Measurements from ENCODE around the gene DHRS7B.

Gene DHRS7B

DNA sequence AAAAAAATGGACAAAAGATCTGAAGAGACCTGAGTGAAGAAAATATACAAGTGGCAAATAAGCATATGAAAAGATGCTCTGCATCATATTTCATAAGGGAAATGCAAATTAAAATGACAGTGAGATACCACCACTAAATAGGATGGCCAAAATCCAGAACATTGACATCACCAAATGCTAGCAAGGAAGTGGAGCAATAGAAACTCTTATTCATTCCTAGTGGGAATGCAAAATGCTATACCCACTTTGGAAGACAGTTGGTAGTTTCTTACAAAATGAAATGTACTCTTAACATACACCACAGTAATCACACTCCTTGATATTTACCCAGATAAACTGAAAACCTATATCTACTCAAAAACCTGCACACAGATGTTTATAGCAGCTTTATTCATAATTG is 33.6 kb downstream of the DHRS7B start:
- DNase-seq: no peak

DNA sequence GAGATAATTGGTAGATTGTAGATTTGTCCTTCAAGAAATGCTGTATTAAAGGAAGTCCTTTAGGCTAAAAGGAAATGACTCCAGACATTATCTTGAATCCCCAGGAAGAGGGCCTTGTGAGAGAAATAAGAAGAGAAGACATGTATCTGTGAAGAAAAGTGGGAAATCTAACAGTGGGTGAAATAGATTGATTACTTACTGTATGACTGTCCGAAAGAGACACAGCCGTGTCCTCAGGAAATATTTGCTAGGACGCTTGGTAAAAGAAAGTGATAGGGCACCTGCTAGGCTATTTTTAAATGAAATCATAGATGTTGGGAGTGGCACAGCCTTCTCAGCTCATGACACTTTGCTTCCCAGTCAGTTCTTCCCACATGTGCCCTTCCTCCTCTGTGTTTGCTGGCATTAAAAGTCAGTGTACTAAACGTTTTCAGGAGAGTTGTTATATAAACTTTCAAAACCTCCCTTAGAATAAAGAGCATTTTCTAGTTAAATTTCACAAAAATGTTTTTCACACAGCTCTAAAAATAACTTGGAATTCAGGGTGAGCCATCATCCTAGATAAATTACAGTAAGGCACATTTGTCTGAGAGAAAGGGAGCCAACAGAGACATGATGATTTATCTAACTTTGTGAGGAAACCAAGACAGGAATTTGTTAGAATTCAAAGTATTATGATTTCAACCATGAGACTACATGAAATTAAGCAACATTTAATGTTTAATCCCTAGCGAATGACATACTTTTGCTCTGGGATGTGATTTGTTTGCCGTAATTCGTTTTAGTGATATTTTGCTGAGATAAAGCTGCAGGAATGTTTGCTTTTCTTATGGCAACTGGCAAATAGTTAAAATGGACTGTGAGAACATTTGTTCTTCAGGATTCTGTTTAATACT is 35.0 kb downstream of the DHRS7B start:
- no peak for DNase-seq

DNA sequence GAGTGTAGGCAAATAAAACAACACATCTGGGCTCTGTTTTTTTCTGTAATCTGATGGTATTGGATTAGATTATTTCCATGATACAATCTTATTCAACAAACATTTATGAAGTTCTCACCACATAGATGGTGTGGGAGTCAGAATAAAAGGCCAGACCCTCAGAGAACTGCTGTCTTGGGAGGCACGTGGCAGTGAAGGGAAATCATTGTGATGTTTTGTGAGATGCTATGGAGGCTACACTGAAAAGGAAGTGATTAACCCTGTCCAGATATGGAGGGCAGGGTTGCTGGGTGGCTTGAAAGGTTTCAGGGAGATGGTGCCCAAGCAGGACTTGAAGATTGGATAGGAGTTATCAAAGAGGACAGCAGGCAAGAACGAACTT is 35.6 kb downstream of the DHRS7B start:
- DNase-seq: no peak

DNA sequence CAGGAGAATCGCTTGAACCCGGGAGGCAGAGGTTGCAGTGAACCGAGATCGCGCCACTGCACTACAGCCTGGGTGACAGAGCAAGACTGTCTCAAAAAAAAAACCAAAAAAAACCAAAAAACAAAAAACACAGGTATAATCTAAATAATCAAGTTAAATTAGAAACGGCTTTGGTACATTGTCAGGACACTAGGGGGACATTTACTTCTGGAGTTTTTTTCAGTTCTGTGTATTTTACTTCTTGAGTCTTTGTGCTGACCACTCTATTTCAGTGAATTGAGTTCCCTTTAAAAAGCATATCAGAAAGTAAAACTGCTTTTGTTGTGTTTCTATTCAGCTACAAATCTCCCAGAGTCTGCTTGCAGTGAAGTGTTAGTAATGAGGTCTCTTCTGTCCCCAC is 36.3 kb downstream of the DHRS7B start:
- no peak for DNase-seq

DNA sequence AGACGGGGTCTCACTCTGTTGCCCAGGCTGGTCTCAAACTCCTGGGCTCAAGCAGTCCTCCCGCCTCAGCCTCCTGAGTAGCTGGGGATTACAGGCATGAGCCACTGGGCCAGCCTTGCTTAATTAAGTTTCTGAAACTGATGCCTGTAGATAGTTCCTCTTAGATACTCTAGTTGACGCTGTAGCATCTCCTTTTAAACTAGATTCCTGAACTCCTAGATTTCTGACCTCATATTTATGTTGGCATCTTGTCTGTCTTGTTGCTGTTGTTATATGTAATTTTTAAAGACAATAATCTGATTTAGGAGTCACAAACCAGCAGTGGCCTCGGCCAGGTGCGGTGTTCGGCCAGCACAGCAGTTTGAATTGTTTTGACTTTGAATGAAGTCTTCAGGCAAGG is 37.5 kb downstream of the DHRS7B start:
- no peak for DNase-seq

DNA sequence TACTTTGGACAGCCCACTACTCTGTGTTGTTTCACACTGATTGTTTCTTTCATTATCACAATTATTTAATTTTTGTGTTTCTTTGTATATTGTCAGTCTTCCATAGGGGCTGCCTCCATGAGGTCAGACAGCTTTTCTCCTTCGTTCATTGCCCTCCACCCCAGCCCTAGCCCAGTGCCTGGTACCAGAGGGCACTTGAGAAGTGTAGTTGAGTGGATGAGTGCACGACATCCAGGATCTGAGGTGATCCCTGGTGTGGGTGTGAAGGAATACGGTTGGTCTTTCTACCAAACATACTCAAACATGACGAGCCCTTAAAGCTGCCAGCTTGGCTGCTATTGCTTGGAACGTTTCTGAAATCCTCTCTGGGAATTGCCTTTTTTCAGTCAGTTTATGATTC is 37.9 kb downstream of the DHRS7B start:
- DNase-seq: no peak

DNA sequence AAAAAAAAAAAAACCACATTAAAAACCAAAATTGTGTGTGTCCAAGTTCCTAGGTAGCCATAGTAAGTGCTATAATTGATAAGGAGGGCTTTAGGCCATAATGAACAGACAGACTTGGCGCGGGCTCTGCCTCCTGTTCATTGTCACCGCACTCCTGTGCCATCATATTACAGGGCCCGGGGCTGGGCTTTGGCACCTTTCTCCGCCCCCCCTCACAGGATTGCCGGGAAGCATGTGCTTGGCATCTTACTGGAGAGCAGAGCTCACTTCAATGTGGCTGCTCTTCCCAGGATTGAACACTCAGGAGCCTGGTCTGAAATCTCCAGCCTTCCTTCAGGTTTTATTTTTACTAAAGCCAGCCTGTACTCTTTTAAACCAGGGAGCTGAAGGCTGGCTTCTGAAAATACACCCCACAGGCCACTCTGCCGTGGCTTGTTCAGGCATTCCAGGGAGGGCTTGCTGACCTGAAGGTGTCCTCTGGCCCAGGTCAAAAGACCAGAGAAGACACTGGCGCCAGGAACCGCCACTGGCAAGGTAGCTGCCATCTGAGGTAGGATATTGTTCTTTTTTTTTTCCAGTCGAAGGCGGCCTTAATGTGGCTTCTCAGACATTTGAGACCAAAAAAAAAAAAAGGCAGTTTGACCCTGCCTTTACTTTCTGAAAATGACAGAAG is 39.3 kb downstream of the DHRS7B start:
- no peak for DNase-seq

DNA sequence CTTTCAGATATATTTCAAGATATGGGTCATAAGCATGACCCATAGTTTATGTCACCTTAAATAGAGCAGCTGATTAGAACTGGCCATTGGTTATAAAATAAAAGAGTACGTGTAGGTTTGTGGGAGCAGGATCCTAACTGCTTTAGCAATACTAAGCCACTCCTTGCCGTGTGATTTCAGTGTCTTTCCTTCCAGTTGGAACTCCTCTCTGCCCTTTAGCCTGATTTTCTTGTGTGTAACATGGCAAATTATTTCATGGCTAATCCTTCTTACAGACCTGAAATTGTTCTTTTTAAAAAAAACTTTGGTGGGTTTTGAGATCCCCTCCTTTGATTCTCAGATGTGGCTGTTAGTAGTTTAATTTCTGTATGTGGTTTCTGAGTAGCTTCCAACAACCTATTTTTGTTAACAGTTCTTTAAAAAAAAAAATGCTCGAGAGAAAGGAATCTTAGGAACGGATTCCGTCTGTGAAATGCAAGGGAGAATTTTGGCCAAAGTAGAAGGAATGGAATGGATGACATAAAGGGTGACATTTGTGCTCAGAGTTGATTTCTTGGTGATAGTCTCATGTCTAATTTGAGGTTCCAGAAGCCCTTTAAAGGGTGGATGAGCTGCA is 39.9 kb downstream of the DHRS7B start:
- no peak for DNase-seq

DNA sequence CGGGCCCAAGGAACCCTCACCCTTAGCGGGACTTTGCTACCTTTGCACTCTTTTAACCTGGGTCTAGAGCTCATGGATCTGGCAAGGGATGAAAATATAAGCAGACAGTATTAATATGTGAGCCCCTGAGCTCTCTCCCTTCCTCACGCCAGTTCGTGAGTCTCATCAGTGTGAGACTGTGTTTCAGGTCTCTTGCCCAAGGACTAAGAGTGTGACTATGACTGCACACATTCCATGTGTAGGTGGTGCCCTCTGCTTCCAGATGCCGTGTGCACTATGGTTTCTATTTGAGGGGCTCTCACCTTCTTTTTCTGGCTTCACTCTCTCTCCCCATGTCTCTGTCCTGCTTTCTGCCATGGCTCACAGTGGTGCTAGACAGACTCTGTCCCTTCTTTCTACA is 40.5 kb downstream of the DHRS7B start:
- DNase-seq: no peak

DNA sequence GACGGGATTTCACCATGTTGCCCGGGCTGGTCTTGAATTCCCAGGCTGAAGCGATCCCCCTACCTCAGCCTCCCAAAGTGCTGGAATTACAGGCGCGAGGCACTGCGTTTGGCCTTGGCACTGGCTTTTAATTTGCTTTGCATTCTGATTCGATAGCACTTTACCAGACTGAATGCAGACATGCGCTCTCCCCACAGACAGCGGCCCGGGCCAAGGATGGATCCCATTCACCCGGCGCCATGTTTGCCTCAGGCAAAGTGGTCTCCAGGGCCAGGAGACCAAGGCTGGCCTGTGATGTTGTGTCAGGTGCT is 41.7 kb downstream of the DHRS7B start:
- DNase-seq: no peak

DNA sequence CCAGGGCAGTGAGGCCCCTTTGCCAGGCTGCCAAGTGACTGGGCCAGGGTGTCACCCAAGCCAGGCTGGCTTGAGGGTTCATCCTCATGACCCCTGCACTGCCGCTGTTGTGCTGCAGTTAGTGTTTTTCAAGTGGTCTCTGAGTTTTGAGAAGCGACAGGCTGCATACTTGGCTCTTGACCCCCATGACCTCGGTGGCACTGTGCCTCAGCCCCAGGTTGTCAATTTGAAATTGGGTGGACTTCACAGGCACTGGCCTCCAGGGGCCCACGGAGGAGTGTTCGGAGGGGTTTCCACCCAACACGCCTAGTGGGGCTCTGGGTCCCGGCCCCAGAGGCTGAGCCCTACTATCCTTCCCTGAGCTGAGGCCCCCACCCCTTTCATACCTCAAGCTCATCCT is 42.7 kb downstream of the DHRS7B start:
- DNase-seq: no peak

DNA sequence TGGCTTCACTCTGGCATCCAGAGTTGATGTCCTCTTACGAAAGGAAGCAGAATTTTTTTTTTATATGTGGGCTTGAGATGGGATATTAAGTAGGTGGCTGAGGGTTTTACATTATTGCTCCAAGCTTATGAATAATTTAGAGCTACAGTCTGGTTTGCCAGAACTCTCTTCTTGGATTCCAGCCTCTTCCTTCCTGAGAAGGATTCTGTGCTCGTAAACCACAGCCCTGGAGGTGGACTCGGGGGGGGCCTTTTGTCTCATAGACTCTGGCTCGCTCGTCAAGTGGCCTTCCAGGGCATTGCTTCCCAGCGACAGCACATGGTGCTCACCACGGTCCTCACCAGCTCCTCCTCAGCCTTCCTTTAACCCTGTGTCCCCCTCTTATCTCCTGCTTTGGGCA is 44.0 kb downstream of the DHRS7B start:
- DNase-seq: no peak

DNA sequence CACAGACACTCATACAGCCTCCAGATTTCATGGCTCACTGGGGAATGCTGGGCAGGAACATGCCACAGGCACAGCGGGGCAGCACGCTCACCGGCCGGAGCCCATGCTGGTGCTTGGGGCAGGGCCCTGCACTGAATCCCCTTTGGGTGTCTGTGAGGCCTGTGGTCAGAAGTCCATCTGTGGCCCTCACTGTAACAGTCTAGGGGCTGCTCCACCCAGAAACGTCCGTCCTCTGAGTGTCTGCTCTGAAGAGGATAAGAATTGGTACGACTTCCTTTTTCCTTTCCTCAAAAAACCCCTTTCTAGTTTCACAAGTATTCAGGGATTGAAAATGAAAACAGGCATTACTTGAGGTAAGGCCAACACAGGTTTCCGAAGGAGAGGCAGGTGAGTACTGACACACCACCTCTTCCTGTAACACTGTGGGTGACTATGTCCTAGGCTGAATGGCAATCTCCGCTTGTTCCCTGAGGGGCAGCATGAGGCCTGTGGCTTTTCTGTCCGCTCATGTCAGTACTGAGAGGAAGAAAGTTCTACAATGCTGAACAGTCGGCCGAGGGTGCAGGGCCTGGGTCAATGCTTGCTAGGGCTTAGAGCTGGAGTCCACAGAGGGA is 44.7 kb downstream of the DHRS7B start:
- DNase-seq: peak in 1 of 2 experiments; percentile 10

DNA sequence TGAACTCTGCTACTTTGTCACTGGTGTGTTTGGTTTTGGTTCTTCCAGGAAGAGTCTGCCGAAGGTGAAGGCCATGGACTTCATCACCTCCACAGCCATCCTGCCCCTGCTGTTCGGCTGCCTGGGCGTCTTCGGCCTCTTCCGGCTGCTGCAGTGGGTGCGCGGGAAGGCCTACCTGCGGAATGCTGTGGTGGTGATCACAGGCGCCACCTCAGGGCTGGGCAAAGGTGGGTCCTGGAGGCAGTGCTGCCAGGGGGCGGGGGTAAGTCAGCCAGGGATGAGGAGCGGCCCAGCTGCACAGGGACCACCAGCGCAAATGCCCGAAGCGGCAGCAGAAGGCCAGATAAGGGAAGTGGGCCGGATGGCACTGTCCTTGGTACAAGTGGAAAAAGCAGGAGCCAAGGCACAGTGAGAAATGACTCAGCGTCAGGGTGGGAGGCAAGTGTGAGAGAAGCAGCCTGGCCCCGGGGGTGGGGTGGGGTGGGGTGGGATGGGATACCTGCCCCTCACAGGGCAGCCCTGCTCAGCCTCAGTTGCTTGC is 45.3 kb downstream of the DHRS7B start:
- DNase-seq: no peak

DNA sequence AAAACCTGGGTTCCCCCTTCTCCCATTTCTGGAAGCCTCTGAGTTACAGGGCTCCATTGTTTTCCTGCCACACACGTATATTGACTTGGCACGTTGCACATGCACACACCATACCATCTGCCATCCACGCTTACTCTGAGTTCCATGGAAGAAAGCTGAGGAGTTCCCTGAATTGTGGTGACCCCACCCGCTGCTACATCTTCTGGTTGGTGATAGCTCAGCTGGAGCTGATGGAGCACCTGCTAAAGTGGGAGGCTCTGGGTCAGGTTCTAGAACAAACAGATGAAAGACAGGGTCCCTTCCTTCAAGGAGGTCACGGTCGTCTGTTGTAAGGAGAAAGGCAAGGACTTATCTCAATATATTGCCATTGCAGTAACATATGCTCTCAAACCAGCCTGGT is 46.1 kb downstream of the DHRS7B start:
- DNase-seq: no peak

DNA sequence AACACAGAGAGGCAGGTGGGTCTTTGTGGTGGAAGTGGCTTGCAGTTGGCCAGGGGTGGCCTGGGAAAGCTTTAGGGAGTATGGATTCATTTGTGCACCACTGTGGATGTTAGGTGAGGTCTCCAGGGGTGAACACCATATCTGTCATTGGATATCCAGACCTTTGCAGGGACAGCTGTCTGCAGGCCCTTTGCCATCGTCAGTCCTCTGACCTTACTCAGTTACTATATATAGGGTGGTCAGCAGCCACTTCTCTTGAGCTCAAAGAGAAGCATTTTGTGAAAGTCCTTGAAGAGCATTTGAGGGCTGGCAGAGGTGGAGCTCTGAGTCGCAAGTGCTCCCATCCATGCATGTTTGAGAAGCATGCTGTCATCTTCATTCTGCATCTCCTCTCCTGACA is 46.8 kb downstream of the DHRS7B start:
- DNase-seq: no peak

DNA sequence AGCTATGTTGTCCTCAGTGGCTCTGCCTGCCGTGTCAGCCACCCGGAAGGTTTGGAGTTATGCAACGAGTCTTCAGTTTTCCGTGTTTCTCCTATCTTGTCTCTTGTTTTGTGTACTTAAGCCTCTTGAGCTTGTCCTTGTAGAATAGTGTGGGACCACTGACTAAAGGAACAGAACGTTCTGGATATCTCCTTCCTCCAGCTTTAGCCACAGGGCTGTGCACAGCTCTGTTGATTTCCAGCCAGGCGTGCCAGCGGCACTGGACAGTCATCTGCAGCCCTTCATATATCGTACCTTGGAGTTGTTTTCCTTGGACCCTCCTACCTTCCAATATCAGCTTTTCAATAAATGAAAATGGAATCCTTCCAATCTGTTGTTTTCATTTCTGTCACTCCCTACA is 47.4 kb downstream of the DHRS7B start:
- DNase-seq: no peak

DNA sequence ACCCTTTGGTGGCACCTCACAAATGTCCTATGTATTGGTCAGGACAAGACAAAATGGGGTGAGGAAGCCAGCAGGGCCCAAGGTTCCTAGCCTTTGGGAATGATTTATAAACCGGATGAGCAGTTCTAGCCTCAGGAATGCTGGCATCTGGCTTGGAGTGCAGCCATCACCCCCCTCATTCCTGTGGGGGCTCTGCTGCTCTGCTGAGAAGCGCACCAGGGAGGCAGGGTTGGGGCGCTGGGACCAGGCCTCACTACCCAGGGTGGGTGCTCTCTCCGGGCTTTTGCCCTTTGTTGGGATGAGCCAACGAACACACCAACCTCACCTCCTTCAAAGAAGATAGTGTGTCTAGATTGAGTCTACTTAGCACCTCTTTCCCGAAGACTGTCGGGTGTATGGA is 47.9 kb downstream of the DHRS7B start:
- no peak for DNase-seq

DNA sequence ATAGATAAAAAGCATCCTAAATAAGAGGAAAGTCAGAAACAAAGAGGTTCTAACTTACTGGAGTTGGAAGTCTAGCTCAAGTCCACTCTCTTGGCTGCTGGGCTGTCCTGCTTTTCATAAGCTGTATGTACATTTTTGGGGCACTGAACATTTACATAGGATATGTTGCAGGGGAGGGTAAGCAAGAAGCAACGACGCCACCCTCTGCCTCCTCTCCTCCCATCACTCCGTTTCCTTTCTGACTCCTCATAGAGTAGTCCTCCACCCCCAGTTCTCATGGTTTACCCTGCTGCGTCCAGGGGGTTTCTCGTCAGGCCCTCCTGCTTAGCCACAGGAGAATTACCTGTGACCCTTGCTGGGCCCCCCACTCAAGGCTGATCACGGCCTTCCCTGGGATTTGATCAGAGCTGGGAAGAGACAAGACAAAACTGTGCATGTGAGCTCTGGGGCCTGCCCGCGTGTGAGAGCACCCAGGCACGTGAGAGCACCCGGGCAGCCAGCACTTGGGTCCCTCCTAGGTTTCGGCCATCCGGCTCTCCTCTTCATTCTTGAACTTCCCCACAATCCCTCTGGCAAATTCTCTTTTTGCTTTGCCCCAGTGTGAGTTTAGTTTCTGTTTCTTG is 50.1 kb downstream of the DHRS7B start:
- no peak for DNase-seq

DNA sequence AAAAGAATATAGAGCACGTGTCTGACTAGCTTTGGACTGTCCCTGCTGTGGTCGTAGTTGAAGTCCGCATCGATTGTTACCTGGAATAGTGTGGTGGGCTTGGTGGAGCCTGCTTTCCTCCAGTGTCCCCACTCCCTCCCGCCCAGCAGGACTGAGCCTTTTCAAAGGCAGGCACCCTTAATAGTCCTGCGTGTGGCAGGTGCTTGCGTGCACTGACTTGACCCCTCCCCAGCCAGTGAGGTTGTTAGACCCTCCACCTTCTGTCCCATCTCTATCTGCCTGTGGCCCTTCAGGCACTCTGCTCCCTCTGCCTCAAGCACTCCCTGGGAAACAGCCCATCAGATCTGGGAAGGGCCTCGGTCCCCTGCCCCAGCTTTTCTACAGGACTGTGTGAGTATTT is 50.6 kb downstream of the DHRS7B start:
- no peak for DNase-seq

DNA sequence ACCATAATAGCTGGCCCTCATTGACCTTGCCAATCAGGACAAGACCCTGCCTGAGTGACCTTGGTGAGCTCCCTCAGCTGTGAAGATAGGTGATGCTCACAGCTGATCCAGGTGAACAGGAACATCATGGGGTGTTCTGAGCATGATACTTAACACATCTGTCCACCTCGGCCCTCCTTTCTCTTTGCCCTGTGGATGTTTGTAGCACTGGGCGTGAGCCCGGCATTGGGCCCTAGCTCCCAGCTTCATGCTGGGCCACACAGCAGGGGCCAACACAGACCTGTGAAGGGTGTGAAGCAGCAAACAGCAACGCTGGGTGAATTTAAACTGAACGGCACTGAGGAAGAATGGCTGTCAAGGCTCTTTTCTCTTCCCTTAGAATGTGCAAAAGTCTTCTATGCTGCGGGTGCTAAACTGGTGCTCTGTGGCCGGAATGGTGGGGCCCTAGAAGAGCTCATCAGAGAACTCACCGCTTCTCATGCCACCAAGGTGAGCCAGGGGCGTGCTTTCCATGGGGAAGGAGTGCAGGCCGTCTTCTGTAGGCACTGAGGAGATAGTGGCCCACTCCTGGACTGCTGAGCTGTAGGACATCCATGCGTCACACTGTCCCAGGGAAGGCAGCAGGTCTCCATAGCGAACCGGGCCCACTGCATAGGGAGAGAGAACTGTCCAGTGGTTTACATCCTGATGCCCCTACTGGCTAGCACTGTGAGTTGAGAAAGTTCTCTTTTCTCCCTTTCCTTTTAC is 51.3 kb downstream of the DHRS7B start:
- no peak for DNase-seq

DNA sequence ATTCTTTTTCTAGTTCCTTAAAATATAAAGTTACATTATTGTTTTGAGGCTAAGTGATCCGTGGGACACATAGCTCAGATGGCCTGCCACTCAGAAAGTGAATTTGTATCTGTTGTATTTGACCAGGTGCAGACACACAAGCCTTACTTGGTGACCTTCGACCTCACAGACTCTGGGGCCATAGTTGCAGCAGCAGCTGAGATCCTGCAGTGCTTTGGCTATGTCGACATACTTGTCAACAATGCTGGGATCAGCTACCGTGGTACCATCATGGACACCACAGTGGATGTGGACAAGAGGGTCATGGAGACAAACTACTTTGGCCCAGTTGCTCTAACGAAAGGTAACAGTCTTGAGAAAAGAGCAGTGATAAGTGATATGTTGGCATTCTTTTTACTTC is 56.7 kb downstream of the DHRS7B start:
- no peak for DNase-seq
